Lower leg skin (tissue), 4 donors: ENCODE data around the gene TMTC1. TPM values are rescaled to one million over a fixed set of nuclear protein-coding genes. Genes with fewer than 3 reads are reported as not detected.

Experiments used
- DNase-seq, 2 donors: peaks; one replicate each; pipeline ENCODE4 v3.0.0-alpha.2; 2019; ENCODE audit warnings: low spot score in 2 of 2
- H3K4me3 ChIP-seq: fragments of 200-600 bp; sonication (generic); 2 replicates; pipeline ENCODE4 v1.5.1; 2017; ENCODE audit warnings: mild to moderate bottlenecking, low read depth; ENCODE audit not compliant: poor library complexity, severe bottlenecking
- CTCF ChIP-seq, 3 donors: fragments of 450-650 bp; IDR thresholded peaks; one replicate each; pipeline ENCODE4 v1.5.1; 2016; ENCODE audit warnings: antibody characterized with exemption in 3 of 3, mild to moderate bottlenecking in 3 of 3, moderate library complexity in 2 of 3
- POLR2A ChIP-seq, 2 donors: fragments of 450-650 bp; IDR thresholded peaks; one replicate each; pipeline ENCODE4 v1.6.1; 2016 to 2017; ENCODE audit warnings: antibody characterized with exemption in 2 of 2, mild to moderate bottlenecking in 1 of 2, moderate library complexity in 1 of 2
- WGBS, 2 donors: methylation state at CpG; one replicate each; pipeline ENCODE4 v1.1.5; 2018; 5-methylcytosine and 5-hydroxymethylcytosine counted together
- intact Hi-C: fragments of 100-400 bp; cut with DNase I; formaldehyde crosslinking; loops from one replicate; pipeline ENCODE4 v1.15.0; 2023; ENCODE audit warnings: low total_unique reads
- total RNA-seq, 4 donors: library from RNA; depleted of rRNA; stranded (reverse); fragments of >200 nt; gene quantifications; one replicate each; pipeline ENCODE4 v1.1.0, GENCODE V29; 2016

Gene TMTC1
- total RNA-seq, 4 donors from 2014 or later = 14.1 to 38.2 (median 18.5) TPM

GRCh38 chr12:29673346-29673745 lies 110.4 kb downstream of the TMTC1 start:
- TF ChIP-seq POLR2A (IDR thresholded peaks at IDR 0.05) (no peak), CTCF (IDR thresholded peaks at IDR 0.05) (no peak)
- DNase-seq = no peak
- H3K4me3 ChIP-seq = no peak overlapping the region
- intact Hi-C loops = no loop called here
- 31 to 55% methylated on average over 3 of the region's 3 CpGs for WGBS, 2 donors

GRCh38 chr12:29672580-29672979 lies 111.2 kb downstream of the TMTC1 start:
- H3K4me3 ChIP-seq = no peak overlapping the region
- intact Hi-C loops = no loop called here
- no peak for DNase-seq
- 76 to 82% methylated on average over 4 of the region's 4 CpGs for WGBS, 2 donors
- TF ChIP-seq POLR2A (IDR thresholded peaks at IDR 0.05) (no peak), CTCF (IDR thresholded peaks at IDR 0.05) (no peak)

- TF ChIP-seq CTCF (IDR thresholded peaks at IDR 0.05) = no peak
- no peak for TF ChIP-seq POLR2A (IDR thresholded peaks at IDR 0.05)
- intact Hi-C loops = no loop called here
- H3K4me3 ChIP-seq = no peak overlapping the region
- DNase-seq = no peak
- WGBS, 2 donors = 94 to 100% methylated on average over 2 of the region's 2 CpGs
Observed at GRCh38 chr12:29671742-29672141, 112.0 kb downstream of the TMTC1 start.

- intact Hi-C loops = no loop called here
- DNase-seq = no peak
- no peak for TF ChIP-seq CTCF (IDR thresholded peaks at IDR 0.05)
- no peak for TF ChIP-seq POLR2A (IDR thresholded peaks at IDR 0.05)
- 76 to 79% methylated on average over 2 of the region's 2 CpGs for WGBS, 2 donors
- H3K4me3 ChIP-seq = no peak overlapping the region
Observed at GRCh38 chr12:29667011-29667410, 116.7 kb downstream of the TMTC1 start.

GRCh38 chr12:29665107-29665506 lies 118.6 kb downstream of the TMTC1 start:
- intact Hi-C loops = no loop called here
- WGBS, 2 donors = 73 to 77% methylated on average over 5 of the region's 5 CpGs
- no peak for TF ChIP-seq POLR2A (IDR thresholded peaks at IDR 0.05)
- no peak for TF ChIP-seq CTCF (IDR thresholded peaks at IDR 0.05)
- H3K4me3 ChIP-seq = no peak overlapping the region
- no peak for DNase-seq

GRCh38 chr12:29662734-29663323 lies 120.9 kb downstream of the TMTC1 start:
- intact Hi-C loops = no loop called here

More at GRCh38 chr12:29662734-29663323, 120.9 kb downstream of the TMTC1 start:
- TF ChIP-seq POLR2A (IDR thresholded peaks at IDR 0.05) (no peak), CTCF (IDR thresholded peaks at IDR 0.05) (no peak)
- DNase-seq = no peak
- no peak overlapping the region for H3K4me3 ChIP-seq
- 65 to 73% methylated on average over 9 of the region's 9 CpGs for WGBS, 2 donors
